Endothelial cell of umbilical vein (primary cell): ENCODE measurements around the gene DNM2. TPM values are rescaled to one million over a fixed set of nuclear protein-coding genes. Genes with fewer than 3 reads are reported as not detected.
"Not testable (repeated sequence)": the region's sequence is repeated elsewhere in the genome, so short reads cannot be mapped to it uniquely, and the experiment has no call there.

Source experiments
- BruUV-seq: library from RNA; stranded (reverse); fragments of 400-500 nt; replicated peaks from 2 replicates; lab custom pipeline; 2021; lab: Mats Ljungman, UMichigan
- CTCF ChIA-PET: fragments of 300-600, 350-600 bp; sonication (Branson Sonifier 250); formaldehyde crosslinking; loops from one replicate; lab custom pipeline; 2021; ENCODE audit warnings: antibody characterized with exemption, inconsistent platforms; lab: Charles Lee
- POLR2A ChIA-PET: fragments of 300-600, 350-600 bp; sonication (Branson Sonifier 250); formaldehyde crosslinking; loops from one replicate; lab custom pipeline; 2021; ENCODE audit warnings: antibody characterized with exemption, inconsistent platforms; lab: Charles Lee
- DNase-seq: peaks from one replicate; pipeline ENCODE4 v3.0.0-alpha.2; 2011; ENCODE audit warnings: low read depth, low spot score
- FAIRE-seq: peaks from 2 replicates; lab custom pipeline; 2011; peaks lifted over from hg19 to GRCh38; lab: Jason Lieb, UNC
- H2AFZ ChIP-seq: 2 replicates; pipeline ENCODE4 v1.6.0; 2012; ENCODE audit warnings: low read depth, low read length, control low read depth, inconsistent platforms
- H3K27ac ChIP-seq: 2 replicates; pipeline ENCODE4 v1.5.1; 2011; ENCODE audit warnings: low read depth, mild to moderate bottlenecking, control low read depth, low read length, moderate library complexity; ENCODE audit not compliant: insufficient read depth
- H3K27me3 ChIP-seq, 2 experiments: 2 replicates each; pipeline versions ENCODE4 v1.6.0 to v1.6.1; 2011; ENCODE audit warnings: low read length in 2 of 2, mixed read lengths in 1 of 2; ENCODE audit not compliant: control insufficient read depth in 2 of 2, insufficient read depth in 2 of 2
- H3K36me3 ChIP-seq, 2 experiments: 2 replicates in 1 of 2; 3 replicates in 1 of 2; pipeline ENCODE4 v1.5.1; 2011; ENCODE audit warnings: low read length in 2 of 2, mild to moderate bottlenecking in 1 of 2, moderate library complexity in 1 of 2; ENCODE audit not compliant: control insufficient read depth in 2 of 2, insufficient read depth in 2 of 2; ENCODE audit errors: extremely low read depth in 1 of 2
- H3K4me1 ChIP-seq: 3 replicates; pipeline ENCODE4 v1.5.1; 2011; ENCODE audit warnings: mild to moderate bottlenecking, low read length; ENCODE audit not compliant: control insufficient read depth, insufficient read depth; ENCODE audit errors: extremely low read depth
- H3K4me2 ChIP-seq: 2 replicates; pipeline ENCODE4 v1.6.1; 2011; ENCODE audit warnings: low read length, control low read depth, mixed read lengths; ENCODE audit not compliant: insufficient read depth
- H3K4me3 ChIP-seq, 3 experiments: fragments of 200-600 bp in 1 of 3; sonication (generic), shearing (Covaris generic) in 1 of 3; replicated peaks in 1 of 3; 2 replicates each; pipeline ENCODE4 v1.5.1; 2011 to 2016; ENCODE audit warnings: control low read depth in 3 of 3, low read length in 3 of 3, mild to moderate bottlenecking in 2 of 3, inconsistent platforms in 1 of 3, low read depth in 1 of 3, moderate library complexity in 1 of 3; ENCODE audit not compliant: insufficient read depth in 1 of 3
- H3K79me2 ChIP-seq: 2 replicates; pipeline ENCODE4 v1.6.0; 2012; ENCODE audit warnings: low read length, inconsistent platforms; ENCODE audit not compliant: control insufficient read depth, insufficient read depth
- H3K9ac ChIP-seq: replicated peaks from 2 replicates; pipeline ENCODE3; 2011; ENCODE audit warnings: low read length, control low read depth; ENCODE audit not compliant: insufficient read depth; ENCODE audit errors: extremely low read depth
- H3K9me1 ChIP-seq: replicated peaks from 3 replicates; pipeline ENCODE4 v1.6.0; 2011; ENCODE audit warnings: mild to moderate bottlenecking, low read length; ENCODE audit not compliant: control insufficient read depth, insufficient read depth; ENCODE audit errors: extremely low read depth
- H3K9me3 ChIP-seq: replicated peaks from 2 replicates; pipeline ENCODE4 v1.5.1; 2012; ENCODE audit warnings: low read length, inconsistent platforms; ENCODE audit not compliant: control insufficient read depth, insufficient read depth
- H4K20me1 ChIP-seq: replicated peaks from 2 replicates; pipeline ENCODE3; 2011; ENCODE audit warnings: mild to moderate bottlenecking, low read length; ENCODE audit not compliant: control insufficient read depth, insufficient read depth; ENCODE audit errors: extremely low read depth
- EZH2 ChIP-seq: IDR thresholded peaks from 2 replicates; pipeline ENCODE4 v1.6.1; 2012; ENCODE audit warnings: borderline replicate concordance, low read depth, mild to moderate bottlenecking, moderate library complexity, low read length, inconsistent platforms; ENCODE audit not compliant: severe bottlenecking
- FOS ChIP-seq: IDR thresholded peaks from 2 replicates; pipeline ENCODE4 v1.6.1; 2011; ENCODE audit warnings: mild to moderate bottlenecking, low read length, moderate library complexity, borderline replicate concordance; ENCODE audit not compliant: insufficient read depth
- GATA2 ChIP-seq: IDR thresholded peaks from 2 replicates; pipeline ENCODE4 v1.7.0; 2011; ENCODE audit warnings: low read depth, mild to moderate bottlenecking, moderate library complexity, mixed read lengths, low read length; ENCODE audit not compliant: insufficient read length, insufficient read depth
- JUN ChIP-seq: IDR thresholded peaks from 2 replicates; pipeline ENCODE4 v1.6.1; 2011; ENCODE audit warnings: borderline replicate concordance, low read depth; ENCODE audit not compliant: insufficient read length, insufficient read depth
- MAX ChIP-seq: IDR thresholded peaks from 2 replicates; pipeline ENCODE4 v1.6.1; 2011; ENCODE audit not compliant: insufficient read depth, insufficient read length
- MYC ChIP-seq: IDR thresholded peaks from one replicate; pipeline ENCODE4 v1.6.1; 2011; ENCODE audit warnings: mild to moderate bottlenecking, low read depth, low read length
- POLR2A ChIP-seq: IDR thresholded peaks from 2 replicates; pipeline ENCODE4 v1.6.1; 2012; ENCODE audit warnings: low read depth, mild to moderate bottlenecking, control low read depth, low read length
- POLR2AphosphoS5 ChIP-seq: IDR thresholded peaks from 2 replicates; pipeline ENCODE4 v1.6.1; 2012; ENCODE audit warnings: low read depth, mild to moderate bottlenecking, control low read depth, low read length, moderate library complexity; ENCODE audit not compliant: insufficient read depth
- dilution Hi-C: fragments of 300-500 bp; cut with MboI; formaldehyde crosslinking; loops from one replicate; pipeline ENCODE4 v1.15.0; 2019; ENCODE audit warnings: low sequenced_read_pairs; ENCODE audit not compliant: extremely low pct_ligation_motif_present
- intact Hi-C: fragments of 100-400 bp; cut with micrococcal nuclease; formaldehyde crosslinking; loops from one replicate; pipeline ENCODE4 v1.10.0; 2022
- polyA plus RNA-seq, 4 experiments: library from polyadenylated mRNA; depleted of rRNA in 3 of 4; stranded (reverse) in 3 of 4; unstranded in 1 of 4; fragments of >200 nt; gene quantifications; 2 replicates each; pipeline versions ENCODE4 v1.2.1 to v1.2.3, GENCODE V29; 2011 to 2012; ENCODE audit warnings: missing spikeins in 1 of 4
- total RNA-seq: library from RNA; stranded (reverse); gene quantifications from 2 replicates; pipeline ENCODE4 v1.2.3, GENCODE V29; 2021
- TF ChIP-seq, protein P1 (sequence below), 2 donors: IDR thresholded peaks; 1 replicate in 1 of 2; 2 replicates in 1 of 2; pipeline ENCODE4 v1.5.1; 2011; ENCODE audit warnings: low read length in 2 of 2, mild to moderate bottlenecking in 2 of 2, moderate library complexity in 2 of 2, control low read depth in 1 of 2, inconsistent platforms in 1 of 2, low read depth in 1 of 2; ENCODE audit not compliant: insufficient read depth in 1 of 2; ENCODE audit errors: extremely low read depth in 1 of 2

DNM2 gene
- total and polyA plus RNA-seq, 2 donors (not counting 3 experiments of a cell fraction or from before 2014, with no cell fraction given) = 81.8 to 175 TPM

DNA sequence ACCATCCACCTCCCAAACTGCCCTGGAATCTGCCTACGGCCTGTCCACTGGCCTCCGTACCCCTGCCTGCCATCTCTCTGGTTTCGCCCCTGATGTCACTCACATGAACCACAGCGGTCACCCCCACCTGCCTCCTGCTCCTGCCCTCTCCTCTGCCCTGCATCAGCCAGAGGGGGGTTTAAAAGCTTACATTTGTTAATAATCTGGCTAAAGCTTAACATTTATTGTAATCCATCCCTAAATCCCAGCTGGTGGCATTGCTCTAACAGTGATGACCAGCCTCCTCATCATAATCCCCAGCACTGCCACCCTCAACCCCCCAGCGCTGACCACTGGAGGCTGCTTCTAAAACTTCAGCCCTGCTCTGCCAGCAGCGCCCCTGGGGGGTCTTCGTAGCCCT is 38.9 kb downstream of the DNM2 start:
- no peak overlapping the region for H3K9ac ChIP-seq
- H3K4me1 ChIP-seq = peaks cover 3% of the 10 kb centered on the region
- DNase-seq (no peak), FAIRE-seq (no peak)
- H3K27ac ChIP-seq = no peak overlapping the region
- no TSS peak for BruUV-seq
- no peaks in the 10 kb centered on the region for H3K9me3 ChIP-seq
- H3K9me1 ChIP-seq = no peaks in the 10 kb centered on the region
- no peak overlapping the region for H2AFZ ChIP-seq
- peaks cover 0 to 2% of the 10 kb centered on the region in 2 experiments for H3K36me3 ChIP-seq
- no peak overlapping the region for H3K4me2 ChIP-seq
- ChIA-PET POLR2A (interaction anchor here (0.5 to 0.6 kb wide), 2 partner anchors 54 to 561 kb away, joined by 3 to 12 read pairs; no protein-coding TSS in a partner anchor), CTCF (interaction anchor here (1.4 to 2.5 kb wide), 3 partner anchors 39 to 108 kb away, joined by 3 to 8 read pairs (median 3); partner anchors contain the start of gene DNM2)
- no peak overlapping the region for H3K4me3 ChIP-seq
- no peak for TF ChIP-seq JUN
- no peak for TF ChIP-seq MYC
- no peak for TF ChIP-seq POLR2A
- TF ChIP-seq EZH2 = no peak
- no peak for TF ChIP-seq GATA2
- TF ChIP-seq POLR2AphosphoS5 = no peak
- no peak for TF ChIP-seq MAX
- no peak for TF ChIP-seq FOS
- TF ChIP-seq, protein P1, sequence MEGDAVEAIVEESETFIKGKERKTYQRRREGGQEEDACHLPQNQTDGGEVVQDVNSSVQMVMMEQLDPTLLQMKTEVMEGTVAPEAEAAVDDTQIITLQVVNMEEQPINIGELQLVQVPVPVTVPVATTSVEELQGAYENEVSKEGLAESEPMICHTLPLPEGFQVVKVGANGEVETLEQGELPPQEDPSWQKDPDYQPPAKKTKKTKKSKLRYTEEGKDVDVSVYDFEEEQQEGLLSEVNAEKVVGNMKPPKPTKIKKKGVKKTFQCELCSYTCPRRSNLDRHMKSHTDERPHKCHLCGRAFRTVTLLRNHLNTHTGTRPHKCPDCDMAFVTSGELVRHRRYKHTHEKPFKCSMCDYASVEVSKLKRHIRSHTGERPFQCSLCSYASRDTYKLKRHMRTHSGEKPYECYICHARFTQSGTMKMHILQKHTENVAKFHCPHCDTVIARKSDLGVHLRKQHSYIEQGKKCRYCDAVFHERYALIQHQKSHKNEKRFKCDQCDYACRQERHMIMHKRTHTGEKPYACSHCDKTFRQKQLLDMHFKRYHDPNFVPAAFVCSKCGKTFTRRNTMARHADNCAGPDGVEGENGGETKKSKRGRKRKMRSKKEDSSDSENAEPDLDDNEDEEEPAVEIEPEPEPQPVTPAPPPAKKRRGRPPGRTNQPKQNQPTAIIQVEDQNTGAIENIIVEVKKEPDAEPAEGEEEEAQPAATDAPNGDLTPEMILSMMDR (IDR thresholded peaks at IDR 0.05; ENCODE audit: extremely low read depth in 1 of 2, insufficient read depth in 1 of 2, low read depth in 1 of 2, low read length in 2 of 2) = no peak
- dilution Hi-C loops = no loop called here
- no peaks in the 10 kb centered on the region for H4K20me1 ChIP-seq
- no peaks in the 10 kb centered on the region for H3K27me3 ChIP-seq
- H3K79me2 ChIP-seq = peaks cover 51% of the 10 kb centered on the region
- intact Hi-C loops = no loop called here

- intact Hi-C loops, POLR2A ChIA-PET, H3K9ac ChIP-seq, H3K9me1 ChIP-seq, H3K9me3 ChIP-seq, H4K20me1 ChIP-seq, DNase-seq, H3K27me3 ChIP-seq, H3K4me3 ChIP-seq, FAIRE-seq, H3K4me2 ChIP-seq, CTCF ChIA-PET, H3K27ac ChIP-seq, dilution Hi-C loops, H3K4me1 ChIP-seq, BruUV-seq, H3K36me3 ChIP-seq, H2AFZ ChIP-seq: not testable (repeated sequence)
- peaks cover 43% of the 10 kb centered on the region for H3K79me2 ChIP-seq
These were observed 40.2 kb downstream of the DNM2 start for GRCh38 chr19:10758050-10758449.
